Astrocyte of the cerebellum (primary cell): ENCODE data around the gene M6PR.

Source experiments
- DNase-seq: peaks from one replicate; pipeline ENCODE4 v3.0.0-alpha.2; 2011; ENCODE audit warnings: low read depth
- H3K4me3 ChIP-seq: 2 replicates; pipeline ENCODE4 v1.5.1; 2011; ENCODE audit warnings: mild to moderate bottlenecking, low read depth, low read length, moderate library complexity
- in situ Hi-C: cut with HindIII; loops from 2 replicates; pipeline ENCODE4 v1.10.0; 2017; ENCODE audit warnings: low sequenced_read_pairs
- TF ChIP-seq, protein P1 (sequence below): IDR thresholded peaks from 2 replicates; pipeline ENCODE4 v1.5.1; 2012; ENCODE audit warnings: low read length, low read depth, moderate library complexity, mild to moderate bottlenecking; ENCODE audit errors: missing control alignments

Gene M6PR

DNA sequence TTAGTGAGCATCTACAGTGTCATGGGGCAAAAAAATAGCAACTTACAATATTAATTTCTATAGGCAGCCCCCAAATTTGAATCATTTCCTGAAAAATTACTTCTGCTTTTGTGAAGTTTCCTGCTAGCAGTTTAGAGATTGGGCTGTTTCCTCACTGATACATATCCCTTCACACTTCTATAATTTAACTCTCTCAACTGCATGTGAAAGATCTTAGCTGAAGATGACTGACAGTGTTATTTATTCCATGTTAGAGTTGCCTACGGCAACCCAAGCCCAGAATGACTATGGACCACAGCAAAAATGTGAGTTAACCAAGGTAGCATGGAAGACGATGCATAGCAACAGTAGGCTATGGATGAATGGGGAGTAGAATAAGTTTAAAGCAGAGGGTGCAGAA is 40.0 kb upstream of the M6PR start, which contains the start of gene KLRG1:
KLRG1 (plus strand) TSS at position 134 of the 400 bp plus-strand sequence; CDS start at position 224, 90 bp downstream.
- in situ Hi-C loops = no loop called here
- TF ChIP-seq, protein P1, sequence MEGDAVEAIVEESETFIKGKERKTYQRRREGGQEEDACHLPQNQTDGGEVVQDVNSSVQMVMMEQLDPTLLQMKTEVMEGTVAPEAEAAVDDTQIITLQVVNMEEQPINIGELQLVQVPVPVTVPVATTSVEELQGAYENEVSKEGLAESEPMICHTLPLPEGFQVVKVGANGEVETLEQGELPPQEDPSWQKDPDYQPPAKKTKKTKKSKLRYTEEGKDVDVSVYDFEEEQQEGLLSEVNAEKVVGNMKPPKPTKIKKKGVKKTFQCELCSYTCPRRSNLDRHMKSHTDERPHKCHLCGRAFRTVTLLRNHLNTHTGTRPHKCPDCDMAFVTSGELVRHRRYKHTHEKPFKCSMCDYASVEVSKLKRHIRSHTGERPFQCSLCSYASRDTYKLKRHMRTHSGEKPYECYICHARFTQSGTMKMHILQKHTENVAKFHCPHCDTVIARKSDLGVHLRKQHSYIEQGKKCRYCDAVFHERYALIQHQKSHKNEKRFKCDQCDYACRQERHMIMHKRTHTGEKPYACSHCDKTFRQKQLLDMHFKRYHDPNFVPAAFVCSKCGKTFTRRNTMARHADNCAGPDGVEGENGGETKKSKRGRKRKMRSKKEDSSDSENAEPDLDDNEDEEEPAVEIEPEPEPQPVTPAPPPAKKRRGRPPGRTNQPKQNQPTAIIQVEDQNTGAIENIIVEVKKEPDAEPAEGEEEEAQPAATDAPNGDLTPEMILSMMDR = no peak
- no peak for DNase-seq
- no peak within 1 kb of the TSS for H3K4me3 ChIP-seq

DNA sequence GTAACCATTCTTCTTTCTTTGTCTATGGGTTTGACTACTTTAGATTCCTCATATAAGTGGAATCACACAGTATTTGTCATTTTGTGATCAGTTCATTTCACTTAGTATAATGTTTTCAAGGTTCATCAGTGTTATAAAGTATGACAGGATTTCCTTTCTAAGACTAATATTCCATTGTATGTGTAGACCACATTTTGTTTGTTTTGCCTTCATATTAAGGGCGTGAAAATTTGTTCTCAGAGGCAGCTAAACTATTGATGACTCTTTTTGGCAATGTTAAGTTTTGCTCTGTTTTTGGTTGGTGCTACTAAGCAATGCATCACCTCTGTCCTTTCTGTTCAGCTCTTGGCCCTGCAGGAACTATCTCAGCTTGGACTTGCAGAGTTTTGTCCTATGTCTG is 38.2 kb upstream of the M6PR start:
- TF ChIP-seq, protein P1 = no peak
- no peak overlapping the region for H3K4me3 ChIP-seq
- in situ Hi-C loops = no loop called here

DNA sequence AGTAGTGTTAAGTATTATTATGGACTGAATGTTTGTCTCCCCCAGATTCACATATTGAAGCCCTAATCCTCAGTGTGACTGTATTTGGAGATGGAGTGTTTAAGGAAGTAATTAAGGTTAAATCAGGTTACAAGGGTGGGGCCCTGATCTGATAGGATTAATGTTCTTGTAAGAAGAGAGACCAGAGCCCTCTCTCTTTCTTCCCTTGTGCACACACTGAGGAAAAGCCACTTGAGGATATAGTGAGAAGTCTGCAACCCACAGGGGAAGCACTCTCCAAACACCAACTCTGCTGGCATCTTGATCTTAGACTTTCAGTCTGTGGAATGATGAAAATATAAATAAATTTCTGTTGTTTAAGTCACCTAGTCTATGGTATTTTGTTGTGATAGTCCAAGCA is 37.7 kb upstream of the M6PR start:
- DNase-seq = no peak
- in situ Hi-C loops = no loop called here
- H3K4me3 ChIP-seq = no peak overlapping the region
- TF ChIP-seq, protein P1 = no peak

More for the DNA sequence above, 38.2 kb upstream of the M6PR start:
- DNase-seq = no peak

DNA sequence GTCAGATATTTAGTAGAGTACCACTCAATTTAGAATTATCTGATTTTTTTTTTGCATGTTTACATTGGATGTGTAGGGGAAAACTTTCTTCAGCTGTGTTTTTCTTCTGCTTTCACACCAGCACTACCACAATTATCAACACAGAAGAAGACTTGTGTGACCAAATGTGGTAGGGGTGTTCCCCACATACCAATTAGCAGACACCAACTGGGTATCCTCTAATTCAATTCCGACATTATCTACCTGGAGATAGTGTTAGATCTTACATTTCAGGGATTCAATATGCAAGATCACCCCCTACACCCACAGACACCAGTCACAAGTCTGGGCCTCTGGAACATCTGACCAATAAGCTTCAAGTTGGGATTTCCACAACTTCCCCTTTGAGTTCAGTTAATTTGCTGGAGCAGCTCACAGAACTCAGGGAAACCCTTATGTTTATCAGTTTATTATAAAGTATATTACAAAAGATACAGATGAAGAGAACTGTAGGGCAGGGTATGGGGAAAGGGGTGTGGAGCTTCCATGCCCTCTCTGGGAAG is 35.8 kb upstream of the M6PR start:
- TF ChIP-seq, protein P1 = no peak

DNA sequence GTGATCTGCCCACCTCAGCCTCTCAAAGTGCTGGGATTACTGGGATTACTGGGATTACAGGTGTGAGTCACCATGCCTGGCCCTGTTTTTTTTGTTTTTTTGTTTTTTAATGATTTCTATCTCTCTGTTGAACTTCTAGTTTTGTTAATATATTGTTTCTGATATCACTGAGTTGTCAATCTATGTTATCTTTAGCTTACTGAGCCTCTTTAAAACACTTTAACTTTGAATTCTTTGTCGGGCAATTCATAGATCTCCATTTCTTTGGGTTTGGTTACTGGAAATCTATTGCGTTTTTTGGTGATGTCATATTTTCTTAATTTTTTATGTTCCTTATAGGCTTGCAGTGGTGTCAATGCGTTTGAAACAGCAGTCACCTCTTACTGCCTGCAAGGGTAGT is 30.7 kb upstream of the M6PR start:
- in situ Hi-C loops = no loop called here

More for the DNA sequence above, 35.8 kb upstream of the M6PR start:
- in situ Hi-C loops = no loop called here
- no peak overlapping the region for H3K4me3 ChIP-seq
- DNase-seq = no peak

DNA sequence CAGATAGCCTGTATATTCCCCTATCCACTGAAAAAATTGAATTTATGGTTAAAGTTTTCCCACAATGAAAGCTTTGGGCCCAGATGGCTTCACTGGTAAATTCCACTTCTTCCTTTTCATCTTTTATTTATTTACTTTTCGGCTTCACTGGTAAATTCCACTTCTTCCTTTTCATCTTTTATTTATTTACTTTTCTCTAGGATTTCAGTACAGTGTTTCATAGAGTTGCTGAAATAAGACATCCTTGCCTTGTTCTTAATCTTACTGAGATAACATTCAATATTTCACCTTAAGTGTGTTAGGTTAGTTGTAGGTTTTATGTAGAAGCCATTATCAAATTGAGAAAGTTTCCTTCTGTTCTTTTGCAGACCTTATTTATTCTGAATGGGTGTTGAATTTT is 21.0 kb upstream of the M6PR start:
- TF ChIP-seq, protein P1 = no peak
- in situ Hi-C loops = no loop called here
- no peak overlapping the region for H3K4me3 ChIP-seq
- DNase-seq = no peak

More for the DNA sequence above, 30.7 kb upstream of the M6PR start:
- H3K4me3 ChIP-seq = no peak overlapping the region
- DNase-seq = no peak
- TF ChIP-seq, protein P1 = no peak
